WTC11 (cell line): Measurements from ENCODE around the gene KLHL29.

Experiments used
- GABPB1 ChIP-seq: sonication (generic); formaldehyde crosslinking; IDR thresholded peaks from 2 replicates; pipeline ENCODE4 v1.8.1; 2023; ENCODE audit warnings: mild to moderate bottlenecking, missing genetic modification reagents
- MAX ChIP-seq: sonication (generic); formaldehyde crosslinking; IDR thresholded peaks from 2 replicates; pipeline ENCODE4 v1.8.0; 2022; ENCODE audit warnings: mild to moderate bottlenecking, missing genetic modification reagents
- MXD4 ChIP-seq: fragments of 250-450 bp; sonication (Bioruptor Pico); IDR thresholded peaks from 2 replicates; pipeline ENCODE4 v1.8.0; 2021; ENCODE audit warnings: mild to moderate bottlenecking, moderate library complexity, borderline replicate concordance
- NFATC4 ChIP-seq: fragments of 250-450 bp; sonication (Bioruptor Pico); IDR thresholded peaks from 2 replicates; pipeline ENCODE4 v1.9.0; 2021; ENCODE audit warnings: mild to moderate bottlenecking
- SMAD3 ChIP-seq: sonication (generic); formaldehyde crosslinking; IDR thresholded peaks from 2 replicates; pipeline ENCODE4 v1.8.0; 2022; ENCODE audit warnings: missing genetic modification reagents, mild to moderate bottlenecking, borderline replicate concordance
- TEAD4 ChIP-seq: sonication (generic); formaldehyde crosslinking; IDR thresholded peaks from 2 replicates; pipeline ENCODE4 v1.8.0; 2022; ENCODE audit warnings: mild to moderate bottlenecking, missing genetic modification reagents
- USF1 ChIP-seq: sonication (generic); formaldehyde crosslinking; IDR thresholded peaks from 2 replicates; pipeline ENCODE4 v1.8.0; 2022; ENCODE audit warnings: mild to moderate bottlenecking, missing genetic modification reagents
- USF2 ChIP-seq: sonication (generic); formaldehyde crosslinking; IDR thresholded peaks from 2 replicates; pipeline ENCODE4 v1.8.1; 2023; ENCODE audit warnings: mild to moderate bottlenecking, missing genetic modification reagents, moderate library complexity
- ZNF425 ChIP-seq: fragments of 250-450 bp; sonication (Bioruptor Pico); conservative IDR thresholded peaks from 2 replicates; pipeline ENCODE4 v1.9.0; 2021; ENCODE audit warnings: mild to moderate bottlenecking
- TF ChIP-seq, protein P1 (sequence below): sonication (generic); formaldehyde crosslinking; IDR thresholded peaks from 2 replicates; pipeline ENCODE4 v1.8.0; 2023; ENCODE audit warnings: mild to moderate bottlenecking, missing genetic modification reagents

GRCh38 chr2:23417310-23417709, 32.3 kb downstream of the KLHL29 start:
- TF ChIP-seq NFATC4 (no peak), SMAD3 (CRISPR knock-in tag) (no peak), TEAD4 (CRISPR knock-in tag) (no peak), MXD4 (CRISPR knock-in tag) (no peak), GABPB1 (CRISPR knock-in tag) (no peak), USF1 (CRISPR knock-in tag) (no peak), ZNF425 (CRISPR knock-in tag) (no peak), USF2 (CRISPR knock-in tag) (no peak), MAX (CRISPR knock-in tag) (no peak)
- TF ChIP-seq, protein P1, sequence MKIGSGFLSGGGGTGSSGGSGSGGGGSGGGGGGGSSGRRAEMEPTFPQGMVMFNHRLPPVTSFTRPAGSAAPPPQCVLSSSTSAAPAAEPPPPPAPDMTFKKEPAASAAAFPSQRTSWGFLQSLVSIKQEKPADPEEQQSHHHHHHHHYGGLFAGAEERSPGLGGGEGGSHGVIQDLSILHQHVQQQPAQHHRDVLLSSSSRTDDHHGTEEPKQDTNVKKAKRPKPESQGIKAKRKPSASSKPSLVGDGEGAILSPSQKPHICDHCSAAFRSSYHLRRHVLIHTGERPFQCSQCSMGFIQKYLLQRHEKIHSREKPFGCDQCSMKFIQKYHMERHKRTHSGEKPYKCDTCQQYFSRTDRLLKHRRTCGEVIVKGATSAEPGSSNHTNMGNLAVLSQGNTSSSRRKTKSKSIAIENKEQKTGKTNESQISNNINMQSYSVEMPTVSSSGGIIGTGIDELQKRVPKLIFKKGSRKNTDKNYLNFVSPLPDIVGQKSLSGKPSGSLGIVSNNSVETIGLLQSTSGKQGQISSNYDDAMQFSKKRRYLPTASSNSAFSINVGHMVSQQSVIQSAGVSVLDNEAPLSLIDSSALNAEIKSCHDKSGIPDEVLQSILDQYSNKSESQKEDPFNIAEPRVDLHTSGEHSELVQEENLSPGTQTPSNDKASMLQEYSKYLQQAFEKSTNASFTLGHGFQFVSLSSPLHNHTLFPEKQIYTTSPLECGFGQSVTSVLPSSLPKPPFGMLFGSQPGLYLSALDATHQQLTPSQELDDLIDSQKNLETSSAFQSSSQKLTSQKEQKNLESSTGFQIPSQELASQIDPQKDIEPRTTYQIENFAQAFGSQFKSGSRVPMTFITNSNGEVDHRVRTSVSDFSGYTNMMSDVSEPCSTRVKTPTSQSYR (CRISPR knock-in tag) = no peak
